DMS53 treated with DMSO at 0.1 percent for 48 hours (cell line): ENCODE measurements around the gene RELA.
A peak's percentile ranks its signal among the peaks of the same experiment; 100 is the strongest.
"Not testable (repeated sequence)": the region's sequence is repeated elsewhere in the genome, so short reads cannot be mapped to it uniquely, and the experiment has no call there.

ENCODE experiments used
- DNase-seq: peaks from one replicate; lab custom pipeline; 2025; ENCODE audit not compliant: unreplicated experiment; lab: John Stamatoyannopoulos, UW

Gene RELA

GRCh38 chr11:65662799-65663638 lies at the start of gene RELA:
Gene RELA, minus strand, starts transcription at chr11:65662916. Its CDS starts 84 bp downstream, at chr11:65662832.
- DNase-seq, result peak; percentile 81

GRCh38 chr11:65711785-65712632 lies 49.3 kb upstream of the RELA start, which contains the start of gene KAT5:
Gene KAT5, plus strand, starts transcription at chr11:65712252. Its CDS starts 16 bp downstream, at chr11:65712268.
- DNase-seq, result peak; percentile 97

- no peak for DNase-seq
These were observed 47.7 kb upstream of the RELA start for GRCh38 chr11:65710421-65710820.

GRCh38 chr11:65709661-65710060 lies 46.9 kb upstream of the RELA start:
- DNase-seq, result no peak

- DNase-seq, result no peak
These were observed 45.7 kb upstream of the RELA start for GRCh38 chr11:65708451-65708850.

GRCh38 chr11:65707002-65707401 lies 44.3 kb upstream of the RELA start:
- not testable (repeated sequence) for DNase-seq

- peak; percentile 19 for DNase-seq
These were observed 43.6 kb upstream of the RELA start for GRCh38 chr11:65706303-65706763.

- no peak for DNase-seq
These were observed 41.1 kb upstream of the RELA start for GRCh38 chr11:65703846-65704245.

- no peak for DNase-seq
These were observed 39.0 kb upstream of the RELA start for GRCh38 chr11:65701686-65702085.

GRCh38 chr11:65700399-65700798 lies 37.7 kb upstream of the RELA start:
- DNase-seq, result no peak

- DNase-seq, result no peak
These were observed 36.6 kb upstream of the RELA start for GRCh38 chr11:65699306-65699705.

- no peak for DNase-seq
These were observed 35.5 kb upstream of the RELA start for GRCh38 chr11:65698205-65698604.

- no peak for DNase-seq
These were observed 34.3 kb upstream of the RELA start for GRCh38 chr11:65696802-65697552.

- peak; percentile 87 for DNase-seq
These were observed 32.9 kb upstream of the RELA start for GRCh38 chr11:65695459-65696241.

- DNase-seq, result no peak
These were observed 29.7 kb upstream of the RELA start for GRCh38 chr11:65692367-65692766.

- DNase-seq, result not testable (repeated sequence)
These were observed 29.1 kb upstream of the RELA start for GRCh38 chr11:65691847-65692246.

GRCh38 chr11:65685981-65686380 lies 23.3 kb upstream of the RELA start:
- DNase-seq, result no peak

- not testable (repeated sequence) for DNase-seq
These were observed 20.8 kb upstream of the RELA start for GRCh38 chr11:65683480-65683879.

GRCh38 chr11:65680192-65680743 lies 17.6 kb upstream of the RELA start:
- DNase-seq, result no peak

GRCh38 chr11:65672982-65673381 lies 10.3 kb upstream of the RELA start:
- DNase-seq, result no peak
